OCI-LY3 (cell line): Measurements from ENCODE around the gene USP46.

ENCODE experiments used
- EZH2phosphoT487 ChIP-seq: fragments of 200-600 bp; shearing (Covaris generic); IDR thresholded peaks from 2 replicates; pipeline ENCODE4 v1.6.1; 2018; ENCODE audit warnings: antibody characterized with exemption, mixed run types, low read depth
- TF ChIP-seq, protein P1 (sequence below): fragments of 200-600, 300-600 bp; sonication (generic); IDR thresholded peaks from 2 replicates; pipeline ENCODE4 v1.5.1; 2014; ENCODE audit warnings: antibody characterized with exemption, low read length, low read depth

DNA sequence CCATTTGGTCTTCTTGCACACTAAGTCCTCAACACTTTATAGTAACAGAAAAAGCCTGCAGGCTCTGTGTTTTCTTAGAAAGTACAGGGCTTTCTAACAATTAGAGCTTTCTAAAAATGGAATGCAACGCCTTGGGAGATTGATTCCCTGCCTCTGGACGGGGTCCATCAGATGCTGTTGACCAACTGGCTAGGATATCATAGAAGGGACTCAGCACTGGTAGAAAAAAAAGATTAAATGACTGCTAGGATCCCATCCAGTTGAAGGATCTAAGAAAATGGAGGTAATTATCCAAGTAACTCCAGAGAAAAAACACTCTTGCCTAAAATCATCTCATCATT lies 39.5 kb downstream of the USP46 start:
- TF ChIP-seq, protein P1, sequence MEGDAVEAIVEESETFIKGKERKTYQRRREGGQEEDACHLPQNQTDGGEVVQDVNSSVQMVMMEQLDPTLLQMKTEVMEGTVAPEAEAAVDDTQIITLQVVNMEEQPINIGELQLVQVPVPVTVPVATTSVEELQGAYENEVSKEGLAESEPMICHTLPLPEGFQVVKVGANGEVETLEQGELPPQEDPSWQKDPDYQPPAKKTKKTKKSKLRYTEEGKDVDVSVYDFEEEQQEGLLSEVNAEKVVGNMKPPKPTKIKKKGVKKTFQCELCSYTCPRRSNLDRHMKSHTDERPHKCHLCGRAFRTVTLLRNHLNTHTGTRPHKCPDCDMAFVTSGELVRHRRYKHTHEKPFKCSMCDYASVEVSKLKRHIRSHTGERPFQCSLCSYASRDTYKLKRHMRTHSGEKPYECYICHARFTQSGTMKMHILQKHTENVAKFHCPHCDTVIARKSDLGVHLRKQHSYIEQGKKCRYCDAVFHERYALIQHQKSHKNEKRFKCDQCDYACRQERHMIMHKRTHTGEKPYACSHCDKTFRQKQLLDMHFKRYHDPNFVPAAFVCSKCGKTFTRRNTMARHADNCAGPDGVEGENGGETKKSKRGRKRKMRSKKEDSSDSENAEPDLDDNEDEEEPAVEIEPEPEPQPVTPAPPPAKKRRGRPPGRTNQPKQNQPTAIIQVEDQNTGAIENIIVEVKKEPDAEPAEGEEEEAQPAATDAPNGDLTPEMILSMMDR, result no peak
- no peak for TF ChIP-seq EZH2phosphoT487
